NCI-H146 treated with DMSO at 0.1 percent for 48 hours (cell line): Measurements from ENCODE around the gene ZNF479.
"Not testable (repeated sequence)": the region's sequence is repeated elsewhere in the genome, so short reads cannot be mapped to it uniquely, and the experiment has no call there.

Source experiments
- DNase-seq: peaks from one replicate; lab custom pipeline; 2025; ENCODE audit not compliant: unreplicated experiment; lab: John Stamatoyannopoulos, UW

ZNF479 gene

DNA sequence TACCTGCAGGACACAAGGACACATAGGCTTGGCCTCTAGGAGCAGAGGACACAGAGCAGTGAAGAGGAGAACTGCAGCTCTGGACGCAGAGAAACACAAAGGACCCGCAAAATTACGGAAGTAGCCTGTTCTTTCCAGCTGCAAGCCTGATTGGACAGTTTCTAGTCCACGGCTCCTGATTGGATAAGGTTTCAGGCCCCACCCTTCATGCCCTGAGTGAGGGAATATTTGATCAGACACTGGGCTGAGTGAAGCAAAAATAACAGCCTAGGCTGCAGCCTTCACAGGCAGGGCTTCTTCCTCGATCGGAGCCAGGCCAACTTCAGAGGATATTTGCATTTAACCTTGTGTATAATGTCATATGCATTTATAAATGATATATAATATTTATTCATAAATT is at the start of gene ZNF479:
Gene ZNF479 (minus strand): TSS at position 101 of the 400 bp plus-strand sequence. CDS start 112 bp downstream, outside the sequence.
- DNase-seq, result not testable (repeated sequence)

DNA sequence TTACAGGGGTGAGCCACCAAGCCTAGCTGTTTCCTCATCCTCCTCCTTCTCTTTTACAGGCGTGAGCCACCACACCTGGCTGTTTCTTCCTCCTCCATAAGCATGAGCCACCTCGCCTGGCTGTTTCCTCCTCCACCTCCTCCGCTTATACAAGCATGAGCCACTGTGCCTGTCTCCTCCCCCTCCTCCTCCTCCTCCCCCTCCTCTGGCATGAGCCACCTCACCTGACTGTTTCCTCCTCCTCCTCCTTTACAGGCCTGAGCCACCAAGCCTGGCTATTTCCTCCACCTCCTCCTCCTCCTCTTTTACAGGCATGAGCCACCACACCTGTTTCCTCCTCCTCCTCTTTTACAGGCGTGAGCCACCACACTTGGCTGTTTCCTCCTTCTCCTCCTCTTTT is 49.8 kb upstream of the ZNF479 start:
- no peak for DNase-seq

DNA sequence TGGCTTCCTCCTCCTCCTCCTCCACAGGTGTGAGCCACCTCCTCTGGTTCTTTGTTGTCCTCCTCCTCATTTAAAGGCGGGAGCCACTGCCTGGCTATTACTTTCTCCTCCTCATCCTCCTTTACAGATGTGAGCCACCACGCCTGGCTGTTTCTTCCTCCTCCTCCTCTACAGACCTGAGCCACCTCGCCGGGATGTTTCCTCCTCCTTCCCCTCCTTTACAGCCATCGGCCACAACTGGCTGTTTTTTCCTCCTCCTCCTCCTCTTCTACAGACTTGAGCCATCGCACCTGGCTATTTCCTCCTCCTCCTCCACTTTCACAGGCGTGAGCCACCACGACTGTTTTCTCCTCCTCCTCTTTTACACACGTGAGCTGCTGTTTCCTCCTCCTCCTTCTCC is 49.0 kb upstream of the ZNF479 start:
- DNase-seq, result no peak

DNA sequence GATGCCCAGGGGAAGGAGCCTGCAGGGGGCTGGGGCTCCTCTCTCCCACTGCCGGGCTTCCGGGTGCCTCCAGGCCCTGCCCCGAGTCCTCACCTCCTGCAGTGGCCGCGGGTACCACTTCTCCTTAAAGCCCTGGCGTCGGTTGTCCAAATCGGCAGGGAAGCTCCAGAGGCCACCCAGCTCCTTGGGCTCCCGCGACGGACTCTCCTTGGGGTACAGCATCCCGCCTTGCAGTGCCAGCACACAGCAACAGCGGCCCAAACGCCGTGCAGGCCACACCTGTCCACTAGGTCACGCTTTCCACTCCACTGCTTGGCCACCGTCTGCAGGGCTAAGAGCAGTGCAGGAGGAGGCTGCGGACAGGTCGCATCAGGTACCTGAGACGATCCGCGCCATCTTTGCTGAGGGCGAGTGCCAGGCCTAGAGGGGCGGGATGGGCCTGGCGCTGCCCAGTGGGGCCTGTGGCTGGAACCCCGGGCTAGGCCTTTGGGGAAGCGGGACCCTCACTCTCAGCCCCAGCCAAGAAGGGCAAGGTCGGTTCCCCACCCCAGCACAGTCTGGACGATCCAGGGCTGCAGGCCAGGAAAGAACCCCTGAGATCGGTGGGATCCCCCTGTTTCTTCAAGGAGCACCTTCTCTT is 47.7 kb upstream of the ZNF479 start:
- DNase-seq, result no peak

DNA sequence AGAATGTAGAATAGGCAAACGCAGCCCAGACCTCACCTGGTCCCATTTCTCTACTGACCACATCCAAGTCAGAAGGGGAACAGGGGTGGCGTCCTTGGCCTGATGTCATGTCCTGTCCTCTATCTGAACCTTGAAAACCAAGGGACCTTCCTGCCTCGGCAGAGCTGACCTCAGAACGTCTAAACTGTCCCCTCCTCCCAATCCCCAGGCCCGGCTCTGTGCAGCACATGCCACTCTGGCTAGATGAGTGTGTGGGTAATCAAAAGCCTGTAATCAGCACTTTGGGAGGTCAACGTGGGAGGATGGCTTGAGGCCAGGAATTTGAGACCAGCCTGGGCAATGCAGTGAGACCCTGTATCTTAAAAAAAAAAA is 46.5 kb upstream of the ZNF479 start:
- no peak for DNase-seq

DNA sequence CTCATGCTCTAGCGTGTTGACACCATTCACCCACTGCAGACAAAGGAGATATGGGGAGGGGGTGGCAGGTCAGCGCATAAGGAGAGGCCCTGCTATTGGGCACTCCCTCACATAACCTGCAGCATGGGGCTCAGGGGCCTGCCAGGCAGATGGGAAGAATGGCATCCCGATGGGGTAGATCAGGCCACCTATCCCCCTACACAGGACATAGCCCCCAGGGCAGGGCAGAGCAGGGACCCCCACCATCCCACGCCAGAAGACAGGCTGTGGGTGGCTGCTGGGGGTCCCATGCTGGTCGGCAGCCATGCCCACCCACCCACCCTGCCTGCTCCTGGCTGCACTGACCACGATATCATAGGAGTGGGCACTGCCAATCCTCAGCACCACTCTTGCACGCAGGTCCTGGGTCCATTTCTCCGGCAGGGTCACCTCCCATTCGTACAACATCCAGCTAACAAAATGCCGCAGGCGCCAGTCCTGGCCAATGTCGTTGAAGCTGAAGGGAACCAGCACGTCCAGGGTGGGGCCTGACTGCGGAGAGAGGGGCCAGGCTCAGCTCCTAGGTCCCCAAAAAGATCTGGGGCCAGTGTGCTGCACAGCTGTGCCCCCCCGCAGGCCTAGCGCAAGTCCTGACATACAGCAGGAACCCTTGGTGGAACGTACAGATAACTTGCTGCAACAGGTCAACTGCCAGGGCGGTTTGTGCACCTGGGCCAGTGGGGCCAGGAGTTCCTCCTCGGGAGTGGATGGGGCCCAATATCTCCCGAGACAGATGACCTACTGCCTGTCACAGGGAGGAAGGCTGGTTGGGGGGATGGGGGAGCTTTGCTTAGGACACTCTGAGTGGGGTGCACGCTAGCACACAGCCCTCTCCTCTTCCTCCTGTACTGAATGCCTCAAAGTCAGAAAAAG is 45.9 kb upstream of the ZNF479 start:
- no peak for DNase-seq

DNA sequence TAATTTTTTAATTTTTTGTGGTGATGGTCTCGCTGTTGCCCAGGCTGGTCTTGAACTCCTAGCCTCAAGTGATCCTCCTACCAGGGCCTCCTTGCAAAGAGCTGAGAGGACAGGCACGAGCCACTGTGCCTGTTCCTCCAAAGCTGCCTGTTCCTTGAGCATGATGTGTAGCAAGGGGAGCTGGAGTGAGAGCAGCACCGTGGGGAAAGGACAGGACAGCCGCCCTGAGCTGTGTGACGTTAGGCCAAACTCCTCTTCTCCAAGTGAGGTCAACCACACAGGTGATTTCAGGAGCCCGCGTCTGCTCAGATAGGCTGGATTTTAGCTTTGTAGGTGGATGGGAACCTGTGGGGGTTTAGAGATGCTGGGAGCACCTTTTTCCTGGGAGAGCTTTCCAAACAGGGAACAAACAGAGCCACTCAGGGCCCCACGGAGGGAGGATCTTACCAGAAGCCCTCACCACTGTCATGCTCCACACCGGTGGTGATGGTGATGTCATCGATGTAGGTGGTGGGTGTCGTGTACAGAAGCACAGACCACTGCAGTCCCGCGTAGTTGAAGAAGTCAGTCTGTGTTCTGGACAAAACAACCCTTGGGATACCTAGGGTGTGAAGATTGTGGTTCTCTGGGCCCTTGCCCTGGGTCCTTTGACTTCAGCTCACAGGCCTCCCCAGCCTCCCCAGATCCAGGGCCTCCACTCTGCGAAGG is 44.8 kb upstream of the ZNF479 start:
- DNase-seq, result no peak

DNA sequence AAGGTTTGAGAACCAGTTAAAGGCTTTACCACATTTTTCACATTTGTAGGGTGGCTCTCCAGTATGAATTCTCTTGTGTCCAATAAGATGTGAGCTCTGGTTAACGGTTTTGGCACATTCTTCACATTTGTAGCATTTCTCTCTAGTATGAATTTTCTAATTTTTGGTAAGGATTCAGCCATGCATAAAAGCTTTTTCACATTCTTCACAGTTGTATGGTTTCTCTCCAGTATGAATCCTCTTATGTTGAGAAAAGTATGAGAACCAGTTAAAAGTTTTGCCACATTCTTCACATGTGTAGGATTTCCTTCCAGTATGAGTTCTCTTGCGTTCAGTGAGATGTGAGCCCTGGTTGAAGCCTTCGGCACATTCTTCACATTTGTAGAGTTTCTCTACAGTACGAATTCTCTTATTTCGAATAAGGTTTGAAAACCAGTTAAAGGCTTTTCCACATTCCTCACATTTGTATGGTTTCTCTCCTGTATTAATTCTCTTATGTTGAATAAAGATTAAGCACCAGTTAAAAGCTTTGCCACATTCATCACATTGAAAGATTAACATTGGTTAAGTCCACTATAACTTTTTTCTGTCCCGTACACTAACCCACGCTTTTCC is 33.2 kb upstream of the ZNF479 start:
- no peak for DNase-seq

DNA sequence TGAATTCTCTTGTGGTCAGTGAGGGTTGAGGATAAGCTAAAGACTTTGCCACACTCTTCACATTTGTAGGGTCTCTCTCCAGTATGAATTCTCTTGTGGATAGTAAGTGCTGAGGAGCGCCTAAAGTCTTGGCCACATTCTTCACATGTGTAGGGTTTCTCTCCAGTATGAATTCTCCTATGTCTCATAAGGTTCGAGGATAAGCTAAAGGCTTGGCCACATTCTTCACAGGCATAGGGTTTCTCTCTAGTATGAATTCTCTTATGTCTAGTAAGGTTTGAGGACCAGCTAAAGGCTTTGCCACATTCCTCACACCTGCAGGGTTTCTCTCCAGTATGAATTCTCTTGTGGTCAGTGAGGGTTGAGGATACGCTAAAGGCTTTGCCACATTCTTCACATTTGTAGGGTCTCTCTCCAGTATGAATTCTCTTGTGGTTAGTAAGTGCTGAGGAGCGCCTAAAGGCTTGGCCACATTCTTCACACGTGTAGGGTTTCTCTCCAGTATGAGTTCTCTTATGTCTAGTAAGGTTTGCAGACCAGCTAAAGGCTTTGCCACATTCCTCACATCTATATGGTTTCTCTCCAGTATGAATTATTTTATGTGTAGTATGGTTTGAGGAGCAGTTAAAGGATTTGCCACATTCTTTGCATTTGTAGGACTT is 12.0 kb downstream of the ZNF479 start:
- not testable (repeated sequence) for DNase-seq
